ENCODE measurements around the gene IL34. TPM values are rescaled to one million over a fixed set of nuclear protein-coding genes. Genes with fewer than 3 reads are reported as not detected.
A peak's percentile ranks its signal among the peaks of the same experiment; 100 is the strongest.
"Not testable (repeated sequence)": the region's sequence is repeated elsewhere in the genome, so short reads cannot be mapped to it uniquely, and the experiment has no call there.

The IL34 gene
- total RNA-seq, 2 experiments from 2014 or later, result 0.42 TPM; not detected in 1

DNA sequence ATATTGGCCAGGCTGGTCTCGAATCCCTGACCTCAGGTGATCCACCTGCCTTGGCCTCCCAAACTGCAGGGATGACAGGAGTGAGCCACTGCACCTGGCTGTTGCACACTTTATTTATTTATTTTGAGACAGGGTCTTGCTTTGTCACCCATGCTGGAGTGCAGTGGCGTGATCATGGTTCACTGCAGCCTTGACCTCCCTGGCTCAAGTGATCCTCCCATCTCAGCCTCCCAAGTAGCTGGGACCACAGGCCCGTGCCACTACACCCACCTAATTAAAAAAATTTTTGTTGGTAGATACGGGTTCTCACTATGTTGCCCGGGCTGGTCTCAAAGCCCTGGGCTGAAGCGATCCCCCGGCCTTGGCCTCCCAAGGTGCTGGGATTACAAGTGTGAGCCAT is 3.1 kb upstream of the IL34 start:
- H3K27me3 Mint-ChIP-seq, POLR2A ChIA-PET, H3K9me3 Mint-ChIP-seq: not testable (repeated sequence)

DNA sequence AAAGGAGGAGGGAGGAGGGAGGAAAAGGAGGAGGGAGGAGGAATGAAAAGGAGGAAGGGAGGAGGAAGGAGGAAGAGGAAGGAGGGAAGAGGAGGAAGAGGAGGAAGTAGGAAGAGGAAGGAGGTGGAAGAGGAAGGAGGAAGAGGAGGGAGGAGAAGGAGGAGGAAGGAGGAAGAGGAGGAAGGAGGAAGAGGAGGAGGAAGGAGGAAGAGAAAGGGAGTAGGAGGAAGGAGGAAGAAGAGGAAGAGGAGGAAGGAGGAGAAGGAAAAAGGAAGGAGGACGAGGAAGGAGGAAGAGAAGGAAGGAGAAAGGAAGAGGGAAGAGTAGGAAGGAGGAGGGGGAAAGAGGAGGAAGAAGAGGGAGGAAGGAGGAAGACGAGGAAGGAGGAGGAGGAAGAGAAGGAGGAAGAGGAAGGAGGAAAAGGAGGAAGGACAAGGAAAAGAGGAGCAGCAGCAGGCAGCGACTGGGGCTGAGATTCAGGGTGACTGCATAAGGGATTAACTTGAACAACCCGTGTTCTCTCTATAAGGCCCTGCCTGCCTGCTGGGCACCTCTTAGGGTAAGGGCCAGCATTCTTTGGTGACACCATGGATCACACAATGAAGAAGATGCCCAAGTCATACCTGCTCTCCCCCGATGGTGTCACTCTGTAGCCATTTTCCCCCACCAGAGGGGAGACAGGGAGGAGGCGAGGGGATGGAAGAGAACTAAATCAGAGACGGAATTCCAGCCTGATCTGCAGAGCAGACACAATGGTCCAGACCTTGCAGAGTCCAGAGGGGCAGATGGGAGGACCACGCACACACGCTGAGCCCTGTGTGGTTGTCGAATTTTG is 1.4 kb upstream of the IL34 start:
- Mint-ChIP-seq H3K27me3 (peaks cover 4% of the 10 kb centered on the region), H3K27ac (no peak overlapping the region), H3K36me3 (no peaks in the 10 kb centered on the region), H3K4me3 (no peak overlapping the region), H3K4me1 (no peaks in the 10 kb centered on the region), H3K9me3 (no peaks in the 10 kb centered on the region)
- POLR2A ChIA-PET, result no interaction called here
- ATAC-seq (ENCODE audit: low read depth) (no peak), DNase-seq (no peak)

More for the DNA sequence above, 3.1 kb upstream of the IL34 start:
- not testable (repeated sequence) for H3K27ac Mint-ChIP-seq; H3K4me3 Mint-ChIP-seq; ATAC-seq (ENCODE audit: low read depth); H3K36me3 Mint-ChIP-seq; DNase-seq; H3K4me1 Mint-ChIP-seq

DNA sequence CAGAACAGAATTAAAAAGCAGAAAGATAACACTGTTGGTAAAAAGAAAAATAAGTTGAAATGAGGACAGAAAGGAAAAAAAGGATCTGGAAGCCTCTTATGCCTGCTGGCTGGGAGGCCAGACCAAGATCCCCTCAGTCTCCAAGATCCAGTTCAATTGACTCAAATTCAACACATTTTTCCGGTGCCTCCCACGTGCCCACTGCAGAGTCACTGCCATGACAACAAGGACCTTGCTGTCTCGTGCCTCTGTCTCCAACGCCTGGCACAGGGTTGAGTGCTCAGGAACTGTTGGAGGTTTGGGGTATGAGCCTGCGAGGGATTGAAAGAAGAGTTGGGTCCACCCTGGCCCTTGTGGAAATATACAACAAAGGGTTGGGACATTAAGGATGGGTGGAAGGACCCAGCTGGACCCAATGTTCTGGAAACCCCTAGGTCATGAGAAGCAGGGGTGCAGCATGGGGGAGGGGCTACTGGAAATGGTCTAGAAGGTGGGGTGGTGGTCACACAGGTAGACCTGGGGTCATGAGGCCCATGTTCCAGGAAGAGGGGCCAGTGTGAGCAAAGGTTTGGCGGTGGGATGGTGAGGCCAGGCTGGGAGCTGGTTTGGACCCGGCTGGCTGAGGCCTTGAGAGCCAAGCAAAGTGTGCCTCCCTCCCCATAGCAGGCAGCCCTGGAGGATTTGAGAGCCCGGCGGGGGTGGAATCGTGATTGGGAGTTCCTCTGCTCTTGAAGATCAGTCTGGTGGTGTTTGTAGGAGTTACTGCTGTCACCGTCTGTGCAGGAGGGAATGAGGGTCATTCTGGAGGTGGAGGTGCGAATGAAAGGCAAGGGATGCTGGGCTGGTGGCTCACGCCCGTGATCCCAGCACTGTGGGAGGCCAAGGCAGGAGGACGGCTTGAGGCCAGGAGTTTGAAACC is 1.3 kb downstream of the IL34 start:
- Mint-ChIP-seq H3K4me1 (no peaks in the 10 kb centered on the region), H3K4me3 (no peak overlapping the region), H3K27me3 (peaks cover 3% of the 10 kb centered on the region), H3K9me3 (no peaks in the 10 kb centered on the region), H3K27ac (no peak overlapping the region), H3K36me3 (no peaks in the 10 kb centered on the region)
- ATAC-seq (ENCODE audit: low read depth), result no peak
- POLR2A ChIA-PET, result no interaction called here
- no peak for DNase-seq

DNA sequence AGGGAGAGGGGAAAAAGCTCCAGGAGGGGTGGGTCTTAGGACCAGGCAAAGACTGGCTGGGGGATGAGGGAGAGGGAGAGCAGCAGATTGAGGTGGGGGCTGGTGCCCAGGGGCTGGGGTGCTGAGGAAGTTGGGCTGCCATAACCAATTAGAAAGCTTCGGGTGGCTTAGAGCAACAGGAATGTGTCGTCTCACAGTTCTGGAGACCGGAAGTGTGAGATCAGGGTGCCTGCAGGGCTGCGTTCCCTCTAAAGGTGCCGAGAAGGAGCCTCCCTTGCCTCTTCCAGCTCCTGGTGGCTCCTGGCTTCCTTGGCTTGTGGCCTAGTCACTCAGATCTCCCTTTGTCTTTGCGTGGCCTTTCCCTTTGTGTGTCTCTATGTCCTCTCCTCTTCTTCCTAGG is 2.2 kb downstream of the IL34 start:
- Mint-ChIP-seq H3K36me3 (no peaks in the 10 kb centered on the region), H3K27ac (no peak overlapping the region), H3K9me3 (no peaks in the 10 kb centered on the region), H3K27me3 (peaks cover 3% of the 10 kb centered on the region), H3K4me3 (no peak overlapping the region), H3K4me1 (peaks cover under 1% of the 10 kb centered on the region)
- ATAC-seq (ENCODE audit: low read depth) (no peak), DNase-seq (no peak)
- POLR2A ChIA-PET, result no interaction called here

DNA sequence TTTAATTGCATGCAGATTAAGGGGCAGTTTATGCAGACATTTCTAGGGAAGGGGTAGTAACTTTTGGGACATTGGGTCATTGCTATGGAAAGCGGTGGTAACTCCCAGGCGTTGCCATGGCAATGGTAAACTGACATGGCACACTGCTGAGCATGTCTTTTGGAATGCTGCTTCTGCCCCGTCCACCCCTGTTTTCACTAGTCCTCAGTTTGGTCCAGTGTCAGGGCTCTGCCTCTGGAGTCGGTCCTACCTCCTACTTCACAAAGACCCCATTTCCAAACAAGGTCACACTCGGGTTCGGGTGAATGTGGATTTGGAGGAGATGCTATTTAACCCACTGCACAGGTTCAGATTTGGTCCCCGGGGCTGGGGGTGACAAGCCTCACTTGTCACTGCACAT is 2.9 kb downstream of the IL34 start:
- no peaks in the 10 kb centered on the region for H3K9me3 Mint-ChIP-seq
- H3K36me3 Mint-ChIP-seq, result no peaks in the 10 kb centered on the region
- ATAC-seq (ENCODE audit: low read depth) (no peak), DNase-seq (no peak)
- peaks cover 4% of the 10 kb centered on the region for H3K4me1 Mint-ChIP-seq
- peaks cover 3% of the 10 kb centered on the region for H3K27me3 Mint-ChIP-seq
- POLR2A ChIA-PET, result no interaction called here
- no peak overlapping the region for H3K4me3 Mint-ChIP-seq
- no peak overlapping the region for H3K27ac Mint-ChIP-seq

DNA sequence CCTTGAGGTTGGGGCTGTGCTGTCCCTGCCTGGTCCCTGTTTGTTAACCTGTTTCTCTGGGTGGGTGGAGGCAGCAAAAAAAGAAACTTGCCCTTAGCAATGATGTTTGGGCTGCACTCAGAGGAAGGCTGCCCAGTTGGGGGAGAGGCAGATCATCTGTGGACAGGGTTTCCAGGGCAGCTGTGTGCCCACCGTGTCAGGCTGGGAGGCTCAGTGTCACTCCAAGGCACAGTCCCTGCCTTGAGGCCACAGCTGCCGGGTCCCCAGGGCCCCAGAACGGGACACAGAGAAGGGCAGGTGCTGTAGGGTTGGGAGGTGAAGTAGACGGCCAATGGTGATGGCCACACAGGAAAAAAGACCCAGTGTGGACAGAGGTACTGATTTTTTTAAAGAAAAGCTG is 3.9 kb downstream of the IL34 start:
- POLR2A ChIA-PET, result no interaction called here
- DNase-seq, result no peak
- ATAC-seq (ENCODE audit: low read depth), result no peak
- no peak overlapping the region for H3K27ac Mint-ChIP-seq
- no peak overlapping the region for H3K4me3 Mint-ChIP-seq
- no peaks in the 10 kb centered on the region for H3K9me3 Mint-ChIP-seq
- peaks cover 4% of the 10 kb centered on the region for H3K4me1 Mint-ChIP-seq
- no peaks in the 10 kb centered on the region for H3K36me3 Mint-ChIP-seq
- H3K27me3 Mint-ChIP-seq, result peaks cover 3% of the 10 kb centered on the region

DNA sequence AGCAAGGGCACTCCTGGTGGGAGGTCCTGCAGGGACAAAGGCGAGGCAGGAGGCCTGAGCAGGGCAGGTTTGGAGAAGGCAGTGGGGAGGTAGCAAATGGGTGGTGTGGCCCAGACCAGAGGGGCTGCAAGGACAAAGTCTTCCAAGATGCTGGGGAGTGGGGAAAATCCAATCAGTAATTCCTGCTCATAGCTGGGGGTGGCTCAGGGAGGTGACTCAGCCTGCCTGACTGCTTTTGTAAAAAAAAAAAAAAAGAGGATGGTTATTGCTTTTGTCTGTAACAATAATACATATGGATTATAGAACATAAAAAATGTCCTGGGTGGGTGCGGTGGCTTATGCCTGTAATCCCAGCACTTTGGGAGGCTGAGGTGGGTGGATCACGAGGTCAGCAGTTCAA is 5.2 kb downstream of the IL34 start:
- Mint-ChIP-seq H3K4me3 (no peak overlapping the region), H3K36me3 (no peaks in the 10 kb centered on the region), H3K27ac (no peak overlapping the region), H3K27me3 (peaks cover 6% of the 10 kb centered on the region), H3K4me1 (peaks cover 4% of the 10 kb centered on the region), H3K9me3 (no peaks in the 10 kb centered on the region)
- DNase-seq (no peak), ATAC-seq (ENCODE audit: low read depth) (no peak)
- POLR2A ChIA-PET, result no interaction called here

DNA sequence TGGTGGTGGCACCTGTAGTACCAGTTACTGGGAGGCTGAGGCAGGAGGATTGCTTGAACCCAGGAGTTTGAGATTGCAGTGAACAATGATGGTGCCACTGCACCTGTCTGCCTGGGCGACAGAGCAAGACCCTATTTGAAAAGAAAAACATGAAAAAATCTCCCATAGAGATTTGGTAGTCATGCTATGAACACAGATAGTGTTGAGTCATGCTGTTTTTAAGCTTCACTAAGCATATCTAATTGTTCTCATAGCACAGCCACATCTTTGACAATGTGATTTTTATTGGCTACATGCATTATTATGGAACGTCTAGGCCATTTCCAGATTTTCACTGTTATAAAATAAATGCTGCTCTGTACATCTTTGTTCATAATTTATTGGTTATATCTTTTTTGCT is 6.0 kb downstream of the IL34 start:
- DNase-seq (no peak), ATAC-seq (ENCODE audit: low read depth) (no peak)
- Mint-ChIP-seq H3K9me3 (no peaks in the 10 kb centered on the region), H3K4me3 (no peak overlapping the region), H3K27ac (no peak overlapping the region), H3K27me3 (peaks cover 6% of the 10 kb centered on the region), H3K36me3 (no peaks in the 10 kb centered on the region), H3K4me1 (peaks cover 4% of the 10 kb centered on the region)
- POLR2A ChIA-PET, result interaction anchor here (1.4 kb wide), 1 partner anchor 144 kb away, joined by 3 read pairs; no protein-coding TSS in a partner anchor

DNA sequence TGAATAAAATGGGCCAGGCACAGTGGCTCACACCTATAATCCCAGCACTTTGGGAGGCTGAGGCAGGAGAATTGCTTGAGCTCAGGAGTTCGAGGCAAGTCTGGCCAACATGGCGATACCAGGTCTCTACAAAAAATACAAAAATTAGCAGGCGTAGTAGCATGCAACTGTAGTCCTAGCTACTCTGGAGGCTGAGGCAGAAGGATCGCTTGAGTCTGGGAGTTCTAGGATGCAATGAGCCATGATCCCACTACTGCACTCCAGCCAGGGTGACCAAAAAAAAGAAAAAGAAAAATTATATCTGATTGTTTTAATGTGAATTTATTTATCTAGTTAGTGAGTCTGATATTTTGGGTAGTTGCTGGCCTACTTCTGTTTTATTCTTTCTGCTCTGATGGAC is 7.0 kb downstream of the IL34 start:
- no peak for DNase-seq
- Mint-ChIP-seq H3K4me3 (no peak overlapping the region), H3K36me3 (no peaks in the 10 kb centered on the region), H3K9me3 (no peaks in the 10 kb centered on the region), H3K27ac (no peak overlapping the region), H3K4me1 (peaks cover 4% of the 10 kb centered on the region), H3K27me3 (peaks cover 6% of the 10 kb centered on the region)
- POLR2A ChIA-PET, result interaction anchor here (0.7 to 1.4 kb wide), 3 partner anchors 145 to 364 kb away, joined by 3 read pairs; partner anchors contain the start of gene AARS1
- ATAC-seq (ENCODE audit: low read depth), result no peak

DNA sequence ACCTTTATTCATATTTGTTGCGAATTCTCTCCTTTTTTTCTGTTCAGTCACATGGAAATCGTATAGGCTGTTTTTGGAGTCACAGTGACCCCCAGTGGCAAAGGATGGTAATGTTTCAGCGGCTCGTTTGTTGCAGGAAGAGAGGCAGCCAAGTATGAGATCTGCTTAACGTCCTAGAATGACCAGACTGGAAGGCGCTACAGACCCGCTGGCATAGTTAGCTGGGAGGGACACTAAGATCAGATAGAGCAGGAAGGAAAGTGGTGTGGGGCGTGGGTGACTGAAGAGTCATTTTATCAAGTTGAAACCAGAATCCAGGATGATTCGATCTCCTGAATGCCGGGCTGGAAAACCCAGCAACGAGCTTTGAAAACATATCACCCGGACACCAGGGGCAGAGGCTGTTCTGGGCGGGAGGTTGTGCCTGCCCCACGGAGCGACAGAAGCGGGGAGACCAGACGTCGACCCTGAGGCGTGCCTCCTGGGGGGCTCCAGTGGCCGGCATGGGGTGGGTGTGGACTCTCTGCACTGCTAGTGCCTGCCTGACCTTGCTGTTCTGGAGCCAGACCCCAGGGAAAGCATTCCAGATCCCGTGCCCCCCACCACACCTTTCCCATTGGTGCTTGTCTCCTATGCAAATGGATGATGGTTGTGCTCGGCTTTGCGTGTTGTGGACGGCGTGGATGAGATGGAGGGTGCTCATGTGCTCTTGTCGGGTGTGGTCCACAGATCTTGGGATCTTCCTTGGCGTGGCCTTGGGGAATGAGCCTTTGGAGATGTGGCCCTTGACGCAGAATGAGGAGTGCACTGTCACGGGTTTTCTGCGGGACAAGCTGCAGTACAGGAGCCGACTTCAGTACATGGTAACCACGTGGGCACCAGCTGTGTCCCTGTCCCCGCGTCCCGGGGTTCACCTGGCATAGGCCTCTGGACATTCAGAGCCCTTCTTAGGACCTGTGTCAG is 7.7 kb downstream of the IL34 start:
- Mint-ChIP-seq H3K27me3 (peaks cover 6% of the 10 kb centered on the region), H3K4me1 (peaks cover 4% of the 10 kb centered on the region), H3K36me3 (no peaks in the 10 kb centered on the region), H3K4me3 (peak overlapping the region; percentile 84), H3K9me3 (no peaks in the 10 kb centered on the region), H3K27ac (peak overlapping the region; percentile 90)
- ATAC-seq (ENCODE audit: low read depth), result peak; percentile 83
- POLR2A ChIA-PET, result interaction anchor here (1.4 kb wide), 2 partner anchors 145 to 365 kb away, joined by 3 read pairs; partner anchors contain the start of gene AARS1
- DNase-seq, result peak; percentile 81

DNA sequence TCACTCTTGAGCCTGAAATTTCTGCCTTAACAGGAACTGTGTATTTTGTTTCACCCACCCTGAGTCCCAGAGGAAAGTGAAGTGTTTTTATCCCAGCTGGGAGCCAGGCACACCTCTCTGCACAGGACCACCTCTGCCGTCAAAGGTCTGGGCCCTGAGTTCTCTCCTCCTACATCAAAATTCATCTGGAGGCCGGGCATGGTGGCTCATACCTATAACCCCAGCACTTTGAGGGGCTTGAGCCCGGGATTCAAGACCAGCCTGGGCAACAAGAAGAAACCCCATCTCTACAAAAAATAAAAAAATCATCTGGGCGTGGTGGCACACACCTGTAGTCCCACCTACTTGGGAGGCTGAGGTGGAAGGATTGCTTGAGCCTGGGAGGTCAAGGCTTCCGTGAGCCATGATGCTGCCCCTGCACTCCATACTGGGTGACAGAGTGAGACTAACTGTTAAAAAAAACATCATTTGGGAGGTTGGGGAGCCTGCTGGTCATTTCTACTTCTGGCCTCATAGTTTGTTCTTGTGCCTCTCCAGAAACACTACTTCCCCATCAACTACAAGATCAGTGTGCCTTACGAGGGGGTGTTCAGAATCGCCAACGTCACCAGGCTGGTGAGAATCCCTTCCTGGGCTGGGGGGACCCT is 9.8 kb downstream of the IL34 start:
- POLR2A ChIA-PET, result no interaction called here
- ATAC-seq (ENCODE audit: low read depth), result no peak

DNA sequence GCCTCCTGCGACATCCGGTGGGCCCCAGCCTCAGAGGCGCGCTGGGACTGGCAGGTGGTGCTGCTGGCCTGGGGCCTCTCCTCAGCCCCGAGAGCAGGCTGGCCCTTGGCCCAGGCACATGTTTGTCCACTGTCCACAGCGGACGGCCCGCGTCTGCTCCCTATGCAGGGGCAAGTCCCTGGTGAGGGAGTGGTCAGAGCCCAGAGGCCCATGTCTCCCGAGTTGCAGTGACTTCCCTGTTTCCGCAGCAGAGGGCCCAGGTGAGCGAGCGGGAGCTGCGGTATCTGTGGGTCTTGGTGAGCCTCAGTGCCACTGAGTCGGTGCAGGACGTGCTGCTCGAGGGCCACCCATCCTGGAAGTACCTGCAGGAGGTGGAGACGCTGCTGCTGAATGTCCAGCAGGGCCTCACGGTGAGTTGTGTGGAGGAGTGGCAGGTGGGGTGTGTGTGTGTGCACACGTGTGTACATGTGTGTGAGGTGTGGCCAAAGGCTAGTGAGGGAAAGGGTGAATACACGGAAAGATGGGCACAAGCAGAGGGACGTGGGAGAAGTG is 10.4 kb downstream of the IL34 start:
- Mint-ChIP-seq H3K27me3 (peaks cover 3% of the 10 kb centered on the region), H3K4me1 (peaks cover 8% of the 10 kb centered on the region), H3K36me3 (no peaks in the 10 kb centered on the region), H3K27ac (no peak overlapping the region), H3K4me3 (no peak overlapping the region), H3K9me3 (no peaks in the 10 kb centered on the region)
- no peak for DNase-seq
- ATAC-seq (ENCODE audit: low read depth), result no peak
- POLR2A ChIA-PET, result no interaction called here

More for the DNA sequence above, 9.8 kb downstream of the IL34 start:
- H3K4me1 Mint-ChIP-seq, result peaks cover 8% of the 10 kb centered on the region
- no peaks in the 10 kb centered on the region for H3K9me3 Mint-ChIP-seq
- no peaks in the 10 kb centered on the region for H3K36me3 Mint-ChIP-seq
- H3K27ac Mint-ChIP-seq, result no peak overlapping the region
- H3K27me3 Mint-ChIP-seq, result peaks cover 3% of the 10 kb centered on the region
- no peak overlapping the region for H3K4me3 Mint-ChIP-seq
- no peak for DNase-seq

Data from activated naive CD8-positive, alpha-beta T cell treated with anti-CD3 and anti-CD28 coated beads, Interleukin-2, amount 10 ng/mL, durations not matched to agents 7 days and 5 days (primary cell).